GM21529 (cell line): ENCODE data around the gene DOCK2.

Experiments used
- ATAC-seq: cut with Tn5 transposase; IDR thresholded peaks from one replicate; pipeline ENCODE4 v1.9.1; 2021; ENCODE audit not compliant: unreplicated experiment

DOCK2 gene

DNA sequence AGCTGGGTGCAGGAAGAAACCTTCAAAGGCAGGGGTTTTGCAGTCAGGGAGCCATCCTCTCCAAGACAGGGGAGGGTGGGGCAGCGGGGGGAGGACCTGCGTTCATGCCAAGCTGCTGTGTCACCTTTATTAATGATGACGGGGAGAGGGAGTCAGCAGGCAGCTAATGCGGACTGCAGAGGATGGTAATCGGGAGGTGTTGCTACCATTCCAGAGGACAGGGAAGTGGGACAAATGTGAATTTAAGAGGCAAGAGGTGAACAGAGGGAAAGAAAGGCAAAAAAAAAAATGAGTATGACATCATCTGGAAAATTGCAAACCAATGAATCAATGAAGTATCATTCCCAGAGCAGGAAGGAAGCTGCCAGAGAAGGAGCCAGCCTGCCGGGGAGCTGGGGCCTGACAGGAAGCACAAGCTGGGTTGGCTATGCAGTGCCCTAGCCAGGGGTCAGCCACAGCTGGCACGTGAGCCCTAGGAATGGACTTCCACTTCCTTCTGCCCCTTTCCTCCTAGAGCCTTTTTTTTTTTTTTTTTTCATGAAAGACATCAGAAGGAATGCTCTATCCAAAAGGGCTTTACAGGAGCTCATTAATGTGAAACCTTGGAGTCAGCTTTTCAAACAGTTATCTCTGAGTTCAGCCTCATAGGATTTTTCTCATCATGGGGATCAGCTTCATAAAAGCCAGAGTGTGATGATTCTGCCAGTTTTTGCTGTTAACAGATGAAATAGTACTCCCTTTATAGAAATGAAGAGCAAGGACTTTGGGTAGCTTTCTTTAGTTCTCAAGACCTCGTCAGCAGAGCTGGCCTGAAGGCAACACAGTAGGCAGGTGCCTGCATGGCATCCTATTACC, 334.1 kb downstream of the DOCK2 start:
- no peak for ATAC-seq

DNA sequence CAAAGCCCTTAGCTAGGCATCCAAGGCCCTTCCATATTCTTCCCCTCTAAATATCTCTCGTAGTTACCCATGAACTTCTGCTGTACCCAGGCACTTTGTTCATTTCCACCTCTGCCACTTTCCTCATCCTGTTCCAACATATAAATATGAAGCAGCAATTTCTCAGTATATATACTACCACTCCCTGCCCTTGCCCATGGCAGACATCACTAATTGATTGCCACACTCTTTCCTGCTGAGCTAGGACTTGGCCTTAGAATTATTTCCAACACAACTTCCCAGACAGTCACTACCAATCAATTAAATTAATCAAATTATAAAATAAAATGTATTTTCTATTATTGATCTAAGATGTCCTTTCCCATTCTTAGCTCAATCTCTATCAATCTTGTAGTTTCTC, 334.7 kb downstream of the DOCK2 start:
- no peak for ATAC-seq

DNA sequence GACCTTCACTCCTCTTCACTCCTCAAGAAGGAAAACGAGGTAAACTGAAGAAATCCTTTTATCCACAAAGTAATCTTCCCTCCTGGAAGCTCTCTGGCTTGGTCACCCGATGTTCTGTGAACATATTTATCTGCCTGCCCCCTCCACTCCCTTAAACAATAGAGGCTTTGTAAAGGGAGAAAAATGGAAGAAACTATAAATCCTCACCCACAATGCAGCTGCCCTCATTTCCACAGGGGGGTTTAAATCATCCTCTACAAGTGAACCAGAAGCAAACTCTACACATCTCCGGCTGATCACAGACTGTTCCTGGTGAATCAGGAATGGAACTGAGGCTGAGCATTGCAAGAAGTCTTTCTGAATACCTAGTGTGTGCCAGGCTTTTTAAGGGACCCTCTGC, 336.0 kb downstream of the DOCK2 start:
- ATAC-seq, result no peak

- no peak for ATAC-seq
These were observed 337.2 kb downstream of the DOCK2 start for GRCh38 chr5:169974121-169974770.

DNA sequence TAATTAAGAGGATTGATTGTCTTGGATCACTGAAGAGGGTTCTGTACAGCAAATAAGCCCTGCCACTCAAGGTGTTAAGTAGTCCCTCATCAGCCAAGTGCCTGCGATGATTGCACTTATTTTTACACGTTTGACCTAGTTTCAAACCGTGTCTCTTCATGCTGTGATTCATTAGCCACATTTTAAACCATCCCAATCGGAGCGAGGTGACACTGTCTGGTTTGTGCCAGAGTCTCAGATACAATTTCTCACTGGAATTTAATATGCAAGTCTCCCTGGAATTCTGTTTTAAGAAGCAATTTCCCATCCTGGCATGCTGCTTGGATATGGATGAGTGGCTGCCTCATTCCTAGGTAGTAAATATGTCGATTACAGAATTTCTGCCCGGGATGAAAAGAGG, 341.6 kb downstream of the DOCK2 start:
- ATAC-seq, result no peak

DNA sequence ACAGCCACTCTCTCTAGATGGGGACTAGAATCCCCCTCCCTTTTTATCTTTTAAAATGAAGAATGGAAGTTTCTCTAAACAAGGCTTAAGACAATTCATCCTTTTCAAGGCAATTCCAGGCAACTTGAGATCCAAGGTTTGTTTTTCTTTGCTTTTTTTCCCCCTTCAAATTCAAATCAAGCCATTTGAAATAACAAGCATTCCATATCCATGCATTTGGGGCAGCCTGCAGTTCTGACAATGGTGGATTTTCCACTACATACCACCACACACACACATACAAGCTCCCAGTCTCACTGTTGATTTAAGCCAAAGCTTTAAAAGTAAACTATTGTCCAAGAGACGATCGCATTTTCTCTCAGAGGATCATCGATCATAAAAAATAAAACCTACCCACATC, 342.8 kb downstream of the DOCK2 start:
- ATAC-seq, result no peak

DNA sequence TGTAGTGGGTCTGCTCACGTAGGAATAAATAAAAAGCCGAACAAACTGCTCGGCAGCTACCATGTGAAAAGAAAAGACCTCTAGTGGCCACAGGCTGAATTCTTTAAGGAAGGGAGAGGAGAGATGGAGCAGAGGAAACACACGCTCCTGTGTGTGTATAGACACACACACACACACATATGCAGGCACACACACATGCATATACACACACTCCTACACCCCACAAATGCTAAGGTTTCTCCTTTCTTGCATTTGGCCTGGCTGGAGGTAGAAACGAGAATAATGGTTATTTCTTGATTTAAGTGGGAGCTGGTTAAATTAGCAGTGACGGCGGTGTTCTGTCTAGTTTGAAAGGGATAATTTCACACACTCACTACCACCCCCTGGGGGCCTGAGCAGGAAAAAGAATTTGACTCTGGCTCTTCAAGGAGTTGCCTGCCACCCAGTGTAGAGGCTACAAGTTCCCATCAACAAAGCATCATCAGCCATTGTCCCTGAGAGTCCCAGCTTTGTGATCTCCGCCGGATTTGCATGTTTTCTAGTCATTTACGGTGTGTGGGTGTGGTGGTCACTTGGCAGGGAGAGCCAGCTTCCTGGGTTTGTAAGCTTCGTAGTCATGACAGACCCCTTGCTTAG, 343.5 kb downstream of the DOCK2 start, which contains the start of gene INSYN2B:
INSYN2B (minus strand) TSS at position 78 of the 636 bp plus-strand sequence. CDS start 96,597 bp downstream, outside the sequence.
- peak; percentile 61 for ATAC-seq

GRCh38 chr5:169988206-169988605, 351.1 kb downstream of the DOCK2 start:
- no peak for ATAC-seq

- no peak for ATAC-seq
These were observed 351.9 kb downstream of the DOCK2 start for GRCh38 chr5:169988947-169989346.

- ATAC-seq, result no peak
These were observed 352.3 kb downstream of the DOCK2 start for GRCh38 chr5:169989365-169989764.

GRCh38 chr5:169991115-169991869, 354.2 kb downstream of the DOCK2 start:
- ATAC-seq, result no peak

- no peak for ATAC-seq
These were observed 355.9 kb downstream of the DOCK2 start for GRCh38 chr5:169992789-169993484.

DNA sequence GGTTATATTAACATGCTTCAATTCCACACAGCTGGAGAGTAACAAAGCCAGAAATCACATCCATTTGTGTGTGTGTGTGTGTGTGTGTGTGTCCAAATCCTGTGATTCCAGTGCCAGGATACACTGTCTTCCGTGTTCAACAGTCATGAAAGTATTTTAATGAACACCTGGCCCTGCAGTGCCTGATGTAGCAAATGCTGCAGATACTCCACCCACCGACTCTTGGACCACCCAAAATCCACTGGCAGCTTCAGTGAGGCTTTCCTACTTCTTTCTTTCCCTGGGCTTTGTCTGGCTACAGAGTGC, 356.4 kb downstream of the DOCK2 start:
- no peak for ATAC-seq

- ATAC-seq, result peak; percentile 67
These were observed 360.7 kb downstream of the DOCK2 start for GRCh38 chr5:169997798-169998197.

DNA sequence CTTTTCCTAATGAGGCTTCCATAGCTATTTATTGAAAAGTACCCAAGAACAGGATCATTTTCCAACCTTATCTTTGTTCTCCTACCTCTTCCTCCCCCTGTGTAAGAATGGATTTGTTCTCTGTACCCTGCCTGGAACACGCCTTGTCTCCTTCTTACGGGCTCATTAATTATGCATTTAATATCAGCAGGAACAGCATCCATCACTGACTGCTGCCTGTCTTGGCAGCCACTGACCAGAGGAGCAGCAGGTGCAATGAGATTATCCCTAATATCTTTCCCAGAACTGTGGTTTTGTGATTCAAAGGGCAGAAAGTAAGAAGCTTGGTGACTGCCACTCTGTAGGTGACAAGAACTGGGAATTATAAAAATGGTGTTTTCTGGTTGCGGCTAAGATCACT, 362.5 kb downstream of the DOCK2 start:
- no peak for ATAC-seq

DNA sequence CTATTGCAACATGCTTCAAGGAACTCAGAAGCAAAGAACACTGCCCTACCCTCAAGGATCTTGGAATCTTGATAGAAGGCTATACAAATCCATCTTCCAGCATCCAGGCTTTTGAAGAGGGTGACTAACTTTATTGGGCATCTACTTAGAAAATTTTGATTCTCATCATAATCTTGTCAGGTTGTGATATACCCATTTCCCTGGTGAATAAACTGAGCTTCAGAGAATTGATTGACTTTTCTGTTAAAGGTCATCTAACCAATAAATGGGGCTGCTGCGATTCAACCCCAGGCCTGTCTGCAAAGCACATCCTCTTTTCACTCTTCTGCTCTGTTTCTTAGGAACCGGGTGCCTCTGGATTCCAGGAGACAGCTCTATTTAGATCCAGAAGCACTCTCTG, 363.1 kb downstream of the DOCK2 start:
- no peak for ATAC-seq

DNA sequence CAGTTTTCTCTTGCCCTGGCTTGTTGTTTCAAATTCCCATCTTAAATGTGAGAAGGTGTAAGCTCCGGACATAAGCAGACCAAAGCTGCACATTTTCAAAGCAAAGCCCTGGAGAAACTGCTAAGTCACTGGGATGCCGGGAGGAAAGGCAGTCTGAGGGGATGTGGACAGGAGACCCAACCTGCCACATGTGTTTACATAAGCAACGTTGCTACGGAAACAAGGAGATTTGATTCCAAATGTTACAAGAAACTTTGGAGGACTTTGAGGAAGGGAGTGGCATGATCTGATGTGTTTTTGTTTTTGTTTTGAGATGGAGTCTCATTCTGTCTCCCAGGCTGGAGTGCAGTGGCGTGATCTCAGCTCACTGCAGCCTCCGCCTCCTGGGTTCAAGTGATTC, 368.9 kb downstream of the DOCK2 start:
- no peak for ATAC-seq

DNA sequence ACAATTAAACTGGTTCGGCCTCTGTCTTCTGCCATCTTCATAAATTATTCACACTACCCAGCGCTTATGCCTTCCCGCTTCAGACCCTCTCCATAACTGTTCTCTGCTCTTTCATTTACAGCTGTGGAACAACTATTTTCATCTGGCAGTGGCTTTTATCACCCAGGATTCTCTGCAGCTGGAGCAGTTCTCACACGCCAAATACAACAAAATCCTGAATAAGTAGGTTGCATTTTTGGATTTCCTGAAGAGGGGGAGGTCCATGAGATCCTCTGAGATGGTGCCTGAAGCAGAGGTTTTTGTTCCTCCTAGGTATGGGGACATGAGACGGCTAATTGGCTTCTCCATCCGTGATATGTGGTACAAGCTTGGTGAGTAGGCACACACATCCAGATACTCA, 371.3 kb downstream of the DOCK2 start:
- no peak for ATAC-seq

- ATAC-seq, result no peak
These were observed 373.5 kb downstream of the DOCK2 start for GRCh38 chr5:170010595-170010994.

- ATAC-seq, result no peak
These were observed 374.7 kb downstream of the DOCK2 start for GRCh38 chr5:170011751-170012150.

- ATAC-seq, result no peak
These were observed 375.5 kb downstream of the DOCK2 start for GRCh38 chr5:170012622-170013021.
